Erythroblast (primary cell): ENCODE data around the gene CPT1A.
"Not testable (repeated sequence)": the region's sequence is repeated elsewhere in the genome, so short reads cannot be mapped to it uniquely, and the experiment has no call there.

Experiments
- DNase-seq, 2 experiments: peaks; one replicate each; lab custom pipeline; 2025; lab: John Stamatoyannopoulos, UW
- GATA1 ChIP-seq: IDR thresholded peaks from 2 replicates; pipeline ENCODE4 v1.6.1; 2011; ENCODE audit warnings: low read depth, mild to moderate bottlenecking, control low read depth, low read length, moderate library complexity
- POLR2A ChIP-seq: IDR thresholded peaks from 2 replicates; pipeline ENCODE4 v1.6.1; 2011; ENCODE audit warnings: mild to moderate bottlenecking, low read length

Gene CPT1A

GRCh38 chr11:68862421-68862820, 20.7 kb upstream of the CPT1A start:
- DNase-seq: no peak
- TF ChIP-seq POLR2A (no peak), GATA1 (no peak)

- DNase-seq: no peak
- no peak for TF ChIP-seq POLR2A
- TF ChIP-seq GATA1: no peak
Measured at GRCh38 chr11:68859123-68859522, 17.4 kb upstream of the CPT1A start.

- TF ChIP-seq POLR2A (no peak), GATA1 (no peak)
- DNase-seq: no peak
Measured at GRCh38 chr11:68857037-68857586, 15.4 kb upstream of the CPT1A start.

GRCh38 chr11:68856425-68857030, 14.8 kb upstream of the CPT1A start:
- not testable (repeated sequence) for DNase-seq

GRCh38 chr11:68855205-68855981, 13.7 kb upstream of the CPT1A start:
- no peak for TF ChIP-seq POLR2A
- TF ChIP-seq GATA1: no peak
- peak; percentile 39 to 44 for DNase-seq

GRCh38 chr11:68854273-68854958, 12.7 kb upstream of the CPT1A start:
- DNase-seq: no peak
- TF ChIP-seq GATA1: no peak
- TF ChIP-seq POLR2A: no peak

- TF ChIP-seq POLR2A (no peak), GATA1 (no peak)
- no peak for DNase-seq
Measured at GRCh38 chr11:68852628-68853027, 10.9 kb upstream of the CPT1A start.

- TF ChIP-seq GATA1 (no peak), POLR2A (no peak)
- no peak for DNase-seq
Measured at GRCh38 chr11:68848429-68848828, 6.7 kb upstream of the CPT1A start.

GRCh38 chr11:68847395-68847794, 5.7 kb upstream of the CPT1A start:
- no peak for TF ChIP-seq POLR2A
- no peak for TF ChIP-seq GATA1
- no peak for DNase-seq

GRCh38 chr11:68845351-68846002, 3.8 kb upstream of the CPT1A start:
- TF ChIP-seq POLR2A (no peak), GATA1 (no peak)
- no peak for DNase-seq

- TF ChIP-seq GATA1 (no peak), POLR2A (no peak)
Measured at GRCh38 chr11:68844801-68845200, 3.1 kb upstream of the CPT1A start.

GRCh38 chr11:68844376-68844775, 2.7 kb upstream of the CPT1A start:
- TF ChIP-seq POLR2A (no peak), GATA1 (no peak)
- no peak for DNase-seq

More at GRCh38 chr11:68844801-68845200, 3.1 kb upstream of the CPT1A start:
- no peak for DNase-seq

- DNase-seq: peak; percentile 79 to 80
- TF ChIP-seq GATA1 (no peak), POLR2A (no peak)
Measured at GRCh38 chr11:68843703-68844312, 2.1 kb upstream of the CPT1A start.

- DNase-seq: peak; percentile 65
- TF ChIP-seq GATA1 (no peak), POLR2A (no peak)
Measured at GRCh38 chr11:68843052-68843561, 1.4 kb upstream of the CPT1A start.
